Skeletal muscle satellite cell (primary cell): ENCODE measurements around the gene NFRKB. TPM values are rescaled to one million over a fixed set of nuclear protein-coding genes. Genes with fewer than 3 reads are reported as not detected.
A peak's percentile ranks its signal among the peaks of the same experiment; 100 is the strongest.

Experiments
- H3K27me3 ChIP-seq: 2 replicates; pipeline ENCODE4 v1.7.0; 2013; ENCODE audit warnings: low read length; ENCODE audit not compliant: control insufficient read depth, insufficient read depth
- H3K36me3 ChIP-seq: 2 replicates; pipeline ENCODE4 v1.7.0; 2013; ENCODE audit warnings: mild to moderate bottlenecking, control low read depth, low read length; ENCODE audit not compliant: insufficient read depth
- H3K4me1 ChIP-seq: 2 replicates; pipeline ENCODE4 v1.7.0; 2013; ENCODE audit warnings: low read length; ENCODE audit not compliant: control insufficient read depth, insufficient read depth
- H3K4me2 ChIP-seq: 2 replicates; pipeline ENCODE4 v1.7.0; 2013; ENCODE audit warnings: mild to moderate bottlenecking, low read length
- H3K4me3 ChIP-seq: 2 replicates; pipeline ENCODE4 v1.7.0; 2013; ENCODE audit warnings: low read length
- H3K9ac ChIP-seq: 2 replicates; pipeline ENCODE4 v1.7.0; 2013; ENCODE audit warnings: mild to moderate bottlenecking, low read depth, low read length, moderate library complexity
- H3K9me3 ChIP-seq: replicated peaks from 2 replicates; pipeline ENCODE4 v1.7.0; 2013; ENCODE audit warnings: mild to moderate bottlenecking, control low read depth, low read length
- total RNA-seq: library from RNA; depleted of rRNA; stranded (reverse); fragments of >200 nt; gene quantifications from 2 replicates; pipeline ENCODE4 v1.2.3, GENCODE V29; 2012; rRNA removed

NFRKB gene
- 21.8 and 24.2 TPM in 2 replicates for total RNA-seq

DNA sequence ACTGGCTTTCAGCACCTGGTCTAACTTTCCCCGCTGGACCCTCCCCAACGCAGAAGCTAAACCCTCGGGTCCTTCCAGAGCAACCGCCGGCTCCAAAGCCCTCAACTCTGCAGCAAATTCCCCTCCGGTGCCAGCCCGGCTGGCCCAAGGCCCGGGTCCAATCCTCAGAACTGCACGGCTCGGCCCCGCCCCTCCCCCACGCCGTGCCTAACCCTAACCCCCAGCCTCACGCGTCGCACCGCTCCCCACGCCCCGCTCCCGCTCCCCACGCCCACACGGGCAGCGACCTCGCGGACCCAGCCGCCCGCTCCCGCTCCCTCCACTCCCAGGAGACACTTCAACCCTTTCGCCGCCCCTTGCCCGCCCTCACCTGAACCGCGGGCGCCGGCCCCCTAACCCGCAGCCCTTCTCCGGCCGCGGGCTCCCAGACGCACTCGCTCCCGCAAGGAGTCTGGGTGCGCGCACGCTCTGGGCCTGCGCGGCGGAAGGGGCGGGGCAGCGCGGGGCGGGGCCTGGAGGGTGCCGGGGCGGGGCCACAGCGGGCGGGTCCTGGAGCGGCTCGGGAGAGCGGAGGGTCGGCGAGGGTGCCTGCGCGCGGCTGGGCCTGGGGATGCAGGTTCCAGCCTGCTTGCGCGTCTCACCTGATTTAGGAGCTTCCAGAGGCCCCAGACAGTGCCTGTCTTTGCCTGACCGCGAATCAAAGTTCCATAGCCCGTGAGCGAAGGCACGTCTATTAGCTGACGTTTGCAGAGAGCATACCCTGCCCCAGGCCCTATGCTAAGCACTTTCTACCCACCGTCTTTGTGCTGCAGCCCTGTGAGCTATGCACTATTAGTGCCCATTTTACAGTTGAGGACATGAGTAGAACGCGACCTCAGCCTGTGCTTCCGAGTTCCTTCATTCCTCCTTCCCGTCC is at the start of gene NFRKB:
NFRKB (minus strand) TSS at position 453 of the 916 bp plus-strand sequence. CDS start 2,729 bp downstream, outside the sequence.
- Histone ChIP-seq H3K4me1 (peaks cover 15% of the 10 kb centered on the region), H3K4me2 (peak within 1 kb of the TSS; percentile 94), H3K9ac (peak within 1 kb of the TSS; percentile 90), H3K36me3 (peaks cover 25% of the 10 kb centered on the region), H3K4me3 (peak within 1 kb of the TSS; percentile 98), H3K9me3 (no peaks in the 10 kb centered on the region), H3K27me3 (no peaks in the 10 kb centered on the region)

DNA sequence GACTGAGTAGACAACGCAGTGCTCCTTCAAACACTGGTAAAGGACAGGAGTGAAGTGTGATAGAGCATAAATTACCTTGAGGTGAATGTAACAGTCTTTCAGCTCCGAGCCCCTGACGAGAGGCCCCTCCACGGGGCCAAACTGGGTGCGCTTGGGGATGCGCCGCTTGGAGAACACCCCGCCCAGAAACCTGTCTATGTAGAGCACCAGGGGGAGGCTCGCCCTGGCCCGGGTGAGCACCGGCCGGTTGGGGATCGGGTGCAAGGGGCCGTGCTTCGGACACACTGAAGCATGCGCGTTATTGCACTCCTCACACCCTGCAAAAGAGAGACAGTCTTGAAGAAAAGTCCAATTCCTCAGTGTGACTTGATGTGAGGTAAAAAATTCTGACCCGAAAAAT is 49.3 kb upstream of the NFRKB start:
- Histone ChIP-seq H3K9ac (no peak overlapping the region), H3K27me3 (no peaks in the 10 kb centered on the region), H3K9me3 (no peaks in the 10 kb centered on the region), H3K4me3 (no peak overlapping the region), H3K36me3 (peaks cover 24% of the 10 kb centered on the region), H3K4me1 (no peaks in the 10 kb centered on the region), H3K4me2 (no peak overlapping the region)

GRCh38 chr11:129943036-129943435 is 47.7 kb upstream of the NFRKB start:
- Histone ChIP-seq H3K4me1 (no peaks in the 10 kb centered on the region), H3K9ac (no peak overlapping the region), H3K9me3 (no peaks in the 10 kb centered on the region), H3K27me3 (no peaks in the 10 kb centered on the region), H3K36me3 (peaks cover 28% of the 10 kb centered on the region), H3K4me3 (no peak overlapping the region), H3K4me2 (no peak overlapping the region)

DNA sequence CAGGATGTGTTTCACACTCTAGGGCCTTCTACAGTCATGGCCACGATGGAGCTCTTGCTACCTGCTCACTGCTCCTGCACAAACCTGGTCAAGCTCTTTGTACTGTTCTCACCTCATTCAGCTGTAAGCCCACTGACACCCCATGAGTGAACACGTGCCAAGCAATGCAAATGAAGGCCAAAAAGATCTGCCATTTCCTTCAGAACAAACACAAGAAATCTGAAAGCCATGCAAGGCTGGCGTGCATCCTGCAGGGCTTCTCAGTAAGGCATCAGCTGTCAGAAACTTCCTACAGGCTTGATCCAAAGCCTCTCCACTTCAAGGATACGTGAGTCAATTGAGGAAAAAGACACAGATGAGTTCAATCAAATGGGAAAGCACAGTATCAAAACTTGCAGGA is 44.1 kb upstream of the NFRKB start:
- no peak overlapping the region for H3K4me2 ChIP-seq
- H3K4me1 ChIP-seq, result no peaks in the 10 kb centered on the region
- H3K9me3 ChIP-seq, result no peaks in the 10 kb centered on the region
- no peak overlapping the region for H3K4me3 ChIP-seq
- H3K27me3 ChIP-seq, result no peaks in the 10 kb centered on the region
- peaks cover 17% of the 10 kb centered on the region for H3K36me3 ChIP-seq
- no peak overlapping the region for H3K9ac ChIP-seq

DNA sequence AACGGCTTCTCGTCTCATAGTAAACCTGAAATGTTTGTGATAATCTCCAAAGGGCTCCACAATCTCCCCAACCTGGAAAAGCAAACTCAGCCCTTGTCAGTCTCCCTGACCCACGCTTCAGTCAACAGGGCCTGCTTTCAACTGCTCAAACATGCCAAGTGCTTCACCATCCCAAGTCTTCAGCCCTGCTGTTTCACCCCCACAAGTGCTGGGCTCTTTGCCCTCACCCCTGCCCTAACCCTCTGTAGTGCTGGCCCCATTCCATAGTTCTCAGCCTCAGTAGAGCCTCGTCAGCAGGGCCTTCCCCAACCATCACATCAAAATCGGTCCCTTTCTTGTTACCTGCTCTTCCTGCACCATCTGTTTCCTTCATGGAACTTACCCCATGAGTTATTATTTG is 43.4 kb upstream of the NFRKB start:
- Histone ChIP-seq H3K4me3 (no peak overlapping the region), H3K4me2 (no peak overlapping the region), H3K9ac (no peak overlapping the region), H3K9me3 (no peaks in the 10 kb centered on the region), H3K27me3 (no peaks in the 10 kb centered on the region), H3K36me3 (peaks cover 19% of the 10 kb centered on the region), H3K4me1 (no peaks in the 10 kb centered on the region)

GRCh38 chr11:129937592-129938238 is 42.3 kb upstream of the NFRKB start:
- H3K36me3 ChIP-seq, result peaks cover 18% of the 10 kb centered on the region
- H3K4me3 ChIP-seq, result no peak overlapping the region
- no peaks in the 10 kb centered on the region for H3K9me3 ChIP-seq
- H3K4me2 ChIP-seq, result no peak overlapping the region
- H3K4me1 ChIP-seq, result no peaks in the 10 kb centered on the region
- no peaks in the 10 kb centered on the region for H3K27me3 ChIP-seq
- H3K9ac ChIP-seq, result no peak overlapping the region

- H3K9ac ChIP-seq, result no peak overlapping the region
- no peak overlapping the region for H3K4me2 ChIP-seq
- H3K4me1 ChIP-seq, result no peaks in the 10 kb centered on the region
- no peaks in the 10 kb centered on the region for H3K27me3 ChIP-seq
- peaks cover 9% of the 10 kb centered on the region for H3K36me3 ChIP-seq
- no peaks in the 10 kb centered on the region for H3K9me3 ChIP-seq
- H3K4me3 ChIP-seq, result no peak overlapping the region
Measured at GRCh38 chr11:129935723-129936122, 40.3 kb upstream of the NFRKB start.

DNA sequence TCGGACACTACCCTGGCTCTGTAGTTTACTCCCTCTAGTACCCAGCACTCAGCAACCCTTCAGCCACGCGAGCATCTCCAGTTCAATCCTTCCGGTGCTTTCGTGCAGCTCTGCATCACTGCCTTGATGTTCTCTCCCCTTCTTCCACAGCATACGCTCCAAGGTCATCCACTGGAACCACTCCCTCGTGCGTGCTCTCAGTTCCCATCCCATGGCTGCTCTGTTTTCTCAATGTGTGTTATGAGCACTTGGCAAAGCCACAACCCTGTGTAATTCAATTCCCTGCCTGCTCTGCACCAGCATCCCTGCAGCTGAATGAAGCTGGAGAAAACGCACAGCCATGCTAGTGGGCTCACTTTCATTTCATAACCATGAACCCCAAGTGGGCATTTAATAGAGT is 38.5 kb upstream of the NFRKB start:
- H3K9me3 ChIP-seq, result no peaks in the 10 kb centered on the region
- no peak overlapping the region for H3K9ac ChIP-seq
- no peak overlapping the region for H3K4me3 ChIP-seq
- H3K4me1 ChIP-seq, result no peaks in the 10 kb centered on the region
- H3K27me3 ChIP-seq, result no peaks in the 10 kb centered on the region
- H3K4me2 ChIP-seq, result no peak overlapping the region
- peaks cover 20% of the 10 kb centered on the region for H3K36me3 ChIP-seq

DNA sequence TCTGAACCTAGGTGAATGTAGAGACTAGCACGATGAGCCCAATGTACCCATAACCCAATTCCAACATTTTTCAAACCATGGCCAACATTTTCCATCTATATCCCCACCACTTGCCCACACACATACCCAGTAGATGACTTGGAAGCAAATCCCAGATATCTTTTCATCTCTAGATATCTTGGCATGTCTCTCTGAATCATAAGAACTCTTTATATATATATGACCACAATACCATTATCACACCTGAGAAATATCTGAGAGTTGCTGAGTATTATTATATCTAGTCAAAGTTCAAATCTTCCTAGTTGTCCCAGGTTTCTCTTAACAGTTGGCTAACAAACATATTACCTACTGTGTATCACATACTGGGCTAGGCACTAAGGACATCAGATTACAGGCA is 37.9 kb upstream of the NFRKB start:
- H3K4me3 ChIP-seq, result no peak overlapping the region
- no peaks in the 10 kb centered on the region for H3K9me3 ChIP-seq
- no peaks in the 10 kb centered on the region for H3K4me1 ChIP-seq
- no peak overlapping the region for H3K4me2 ChIP-seq
- H3K36me3 ChIP-seq, result peaks cover 24% of the 10 kb centered on the region
- H3K27me3 ChIP-seq, result no peaks in the 10 kb centered on the region
- no peak overlapping the region for H3K9ac ChIP-seq

GRCh38 chr11:129932381-129933067 is 37.1 kb upstream of the NFRKB start:
- Histone ChIP-seq H3K27me3 (no peaks in the 10 kb centered on the region), H3K9me3 (no peaks in the 10 kb centered on the region), H3K4me1 (no peaks in the 10 kb centered on the region), H3K4me3 (no peak overlapping the region), H3K4me2 (no peak overlapping the region), H3K9ac (no peak overlapping the region), H3K36me3 (peaks cover 24% of the 10 kb centered on the region)

DNA sequence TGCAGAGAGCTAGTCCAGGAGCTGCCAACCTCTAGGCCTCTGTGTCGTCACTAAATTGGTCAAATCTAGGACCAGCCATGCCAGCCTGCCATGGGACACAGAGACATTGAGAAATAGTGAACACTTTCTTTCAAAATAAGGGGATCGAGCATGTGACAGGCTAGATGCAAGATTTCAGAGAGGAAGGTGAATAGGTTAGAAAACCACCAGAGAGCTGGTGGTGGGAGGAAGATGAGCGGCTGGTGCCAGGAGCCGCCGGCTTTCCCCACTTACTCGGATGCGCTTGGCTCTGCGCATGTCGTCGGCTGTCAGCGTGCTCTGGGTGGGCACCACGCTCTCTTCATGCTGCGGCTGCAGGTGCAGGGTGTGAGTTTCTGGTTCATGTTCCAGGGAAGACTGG is 35.4 kb upstream of the NFRKB start:
- H3K4me1 ChIP-seq, result no peaks in the 10 kb centered on the region
- no peaks in the 10 kb centered on the region for H3K27me3 ChIP-seq
- H3K4me3 ChIP-seq, result no peak overlapping the region
- H3K9me3 ChIP-seq, result no peaks in the 10 kb centered on the region
- peaks cover 24% of the 10 kb centered on the region for H3K36me3 ChIP-seq
- no peak overlapping the region for H3K9ac ChIP-seq
- H3K4me2 ChIP-seq, result no peak overlapping the region
